GM12873 (cell line): ENCODE results near the gene CFAP141.

ENCODE experiments used
- TF ChIP-seq, protein P1 (sequence below): IDR thresholded peaks from 2 replicates; pipeline ENCODE4 v1.5.1; 2012; ENCODE audit warnings: low read depth, mild to moderate bottlenecking, moderate library complexity, low read length, control low read depth; ENCODE audit not compliant: insufficient read depth; ENCODE audit errors: missing control alignments

CFAP141 gene

DNA sequence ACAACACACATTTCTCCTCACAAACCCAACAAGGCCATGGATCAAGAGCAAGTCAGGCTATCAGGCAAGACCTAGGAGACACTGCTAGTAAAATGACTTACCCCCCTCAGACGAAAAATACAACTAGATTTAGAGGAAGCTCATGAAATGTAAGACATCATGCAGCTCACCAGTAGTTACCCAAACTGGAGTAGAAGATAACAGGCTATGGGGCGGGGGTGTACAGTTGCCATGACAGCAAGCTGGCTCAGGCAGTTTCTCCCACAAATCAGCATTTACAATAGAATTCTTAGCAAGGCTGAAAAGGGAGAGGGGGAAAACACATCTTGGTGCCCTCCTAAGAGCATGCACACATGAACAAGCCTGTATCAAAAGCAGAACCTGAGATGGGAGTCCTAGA is 28.1 kb downstream of the CFAP141 start:
- TF ChIP-seq, protein P1, sequence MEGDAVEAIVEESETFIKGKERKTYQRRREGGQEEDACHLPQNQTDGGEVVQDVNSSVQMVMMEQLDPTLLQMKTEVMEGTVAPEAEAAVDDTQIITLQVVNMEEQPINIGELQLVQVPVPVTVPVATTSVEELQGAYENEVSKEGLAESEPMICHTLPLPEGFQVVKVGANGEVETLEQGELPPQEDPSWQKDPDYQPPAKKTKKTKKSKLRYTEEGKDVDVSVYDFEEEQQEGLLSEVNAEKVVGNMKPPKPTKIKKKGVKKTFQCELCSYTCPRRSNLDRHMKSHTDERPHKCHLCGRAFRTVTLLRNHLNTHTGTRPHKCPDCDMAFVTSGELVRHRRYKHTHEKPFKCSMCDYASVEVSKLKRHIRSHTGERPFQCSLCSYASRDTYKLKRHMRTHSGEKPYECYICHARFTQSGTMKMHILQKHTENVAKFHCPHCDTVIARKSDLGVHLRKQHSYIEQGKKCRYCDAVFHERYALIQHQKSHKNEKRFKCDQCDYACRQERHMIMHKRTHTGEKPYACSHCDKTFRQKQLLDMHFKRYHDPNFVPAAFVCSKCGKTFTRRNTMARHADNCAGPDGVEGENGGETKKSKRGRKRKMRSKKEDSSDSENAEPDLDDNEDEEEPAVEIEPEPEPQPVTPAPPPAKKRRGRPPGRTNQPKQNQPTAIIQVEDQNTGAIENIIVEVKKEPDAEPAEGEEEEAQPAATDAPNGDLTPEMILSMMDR, result no peak

DNA sequence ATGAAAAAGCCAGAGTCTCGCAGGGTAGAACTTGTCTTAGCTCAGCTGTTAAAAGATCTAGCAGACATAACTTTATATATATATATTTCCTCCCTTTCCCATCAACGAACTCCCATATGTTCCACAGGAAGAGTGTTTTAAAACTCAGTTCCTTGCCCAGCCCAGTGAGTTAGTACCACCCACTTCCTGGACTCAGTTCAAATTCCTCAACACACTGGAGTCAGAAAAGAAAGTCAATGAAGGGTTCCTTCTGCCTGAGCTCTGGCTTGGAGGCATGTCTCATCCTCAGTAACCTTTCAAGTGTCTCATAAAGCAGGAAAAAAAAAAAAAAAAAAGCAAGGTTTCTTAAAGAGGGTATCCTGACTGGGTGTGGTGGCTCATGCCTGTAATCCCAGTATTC is 29.8 kb downstream of the CFAP141 start:
- TF ChIP-seq, protein P1, result no peak

DNA sequence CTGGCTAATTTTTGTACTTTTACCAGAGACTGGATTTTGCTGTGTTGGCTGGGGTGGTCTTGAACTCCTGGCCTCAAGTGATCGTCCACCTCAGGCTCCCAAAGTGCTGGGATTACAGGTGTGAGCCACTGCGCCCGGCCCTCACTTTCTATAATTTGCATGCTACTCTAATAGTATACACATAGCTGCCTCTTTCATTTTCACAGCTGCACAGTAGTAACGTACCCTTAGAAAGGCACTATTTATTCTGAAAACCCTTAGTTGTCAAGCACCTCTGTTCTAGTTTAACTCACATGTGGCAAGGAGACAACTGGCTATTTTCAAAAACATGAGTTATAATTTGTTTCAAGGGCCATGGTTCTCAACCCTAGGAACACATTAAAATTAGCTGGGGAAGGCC is 31.5 kb downstream of the CFAP141 start:
- TF ChIP-seq, protein P1, result no peak

DNA sequence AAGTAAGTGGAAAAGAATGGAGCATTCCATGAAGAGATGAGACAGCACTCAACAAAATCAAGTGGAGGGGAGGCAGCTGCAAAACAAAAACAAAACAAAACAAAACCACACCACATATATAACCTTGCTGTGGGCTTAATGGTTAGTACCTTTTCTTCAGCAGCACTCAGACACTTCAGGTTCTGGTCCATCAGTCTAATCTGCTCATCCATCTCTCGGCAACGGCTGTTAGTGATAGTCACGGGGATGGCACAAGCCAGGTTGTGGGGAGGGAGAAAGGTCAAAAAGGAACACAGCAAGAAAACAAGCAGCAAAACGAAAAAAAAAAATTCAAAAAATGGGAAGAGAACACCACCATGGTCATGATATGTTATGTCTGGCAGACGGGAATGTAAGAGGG is 34.3 kb downstream of the CFAP141 start:
- TF ChIP-seq, protein P1, result no peak

DNA sequence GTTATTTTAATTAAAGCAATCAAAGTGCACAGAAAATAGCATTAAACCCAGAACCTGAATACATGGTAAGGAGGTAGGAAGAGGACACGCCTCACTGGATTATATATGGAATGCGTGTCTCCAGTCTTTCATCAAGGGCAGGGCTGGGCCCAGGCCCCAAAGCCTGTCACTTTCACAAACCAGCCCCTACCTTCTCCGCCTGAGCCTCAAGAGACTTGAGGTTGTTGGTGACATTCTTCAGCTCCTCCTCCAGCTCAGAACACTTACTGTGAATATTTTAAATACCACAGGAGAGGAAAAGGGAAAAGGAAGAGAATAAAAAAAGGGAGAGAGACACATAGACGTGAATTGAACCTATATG is 34.9 kb downstream of the CFAP141 start:
- TF ChIP-seq, protein P1, result no peak

DNA sequence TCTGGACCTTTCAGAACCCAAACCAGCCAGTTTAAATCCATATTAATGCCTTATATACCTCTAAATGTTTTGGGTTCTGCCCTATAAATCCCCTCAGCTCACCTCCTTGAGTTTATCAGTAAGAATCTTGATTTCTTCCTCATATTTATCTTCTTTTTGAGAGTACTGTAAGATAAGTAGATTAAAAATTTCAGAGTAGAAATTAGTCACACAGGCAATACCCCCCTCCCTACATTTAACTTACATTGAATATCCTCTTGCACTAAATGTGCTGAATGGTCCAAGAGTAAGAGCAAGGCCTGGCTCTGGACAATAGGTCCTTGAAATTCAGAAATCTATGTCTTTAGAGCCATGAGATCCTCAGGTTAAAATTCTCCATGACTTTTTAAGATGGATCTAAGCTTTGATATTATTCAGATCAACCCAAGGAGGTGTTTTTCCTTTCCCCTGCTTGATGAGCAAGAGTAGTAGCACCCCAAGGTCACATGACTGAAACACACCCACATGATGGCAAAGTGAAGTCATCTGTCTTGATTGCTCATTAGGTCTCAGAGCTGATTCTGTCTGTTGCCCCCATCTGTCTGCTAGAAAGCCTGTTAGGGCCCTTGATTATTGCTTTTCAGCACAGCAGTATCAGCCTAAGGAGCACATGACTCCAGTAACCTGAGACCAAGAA is 35.4 kb downstream of the CFAP141 start:
- TF ChIP-seq, protein P1, result no peak

DNA sequence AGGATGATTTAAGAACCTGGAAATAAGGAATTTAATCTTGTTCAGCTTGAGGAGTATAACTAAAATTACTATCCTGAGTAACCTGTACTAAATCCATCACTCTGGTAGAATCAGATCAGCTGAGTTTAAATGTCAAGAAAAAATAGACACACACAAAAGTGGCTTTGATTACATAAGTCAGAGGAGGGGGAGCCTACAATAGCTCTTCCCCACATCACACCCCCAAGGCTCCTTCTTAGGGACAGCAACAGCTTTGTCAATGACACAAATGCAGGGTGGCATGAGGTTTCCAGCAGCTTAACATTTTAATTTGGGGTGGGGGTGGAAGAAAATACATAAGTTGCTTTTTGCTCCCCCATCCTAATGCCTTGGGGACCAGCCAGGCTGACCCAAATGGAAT is 38.7 kb downstream of the CFAP141 start:
- TF ChIP-seq, protein P1, result no peak
